Superior temporal gyrus (tissue), 1 donor: ENCODE data around the gene ARHGEF33.
"Not testable (repeated sequence)": the region's sequence is repeated elsewhere in the genome, so short reads cannot be mapped to it uniquely, and the experiment has no call there.

Experiments
- DNase-seq: peaks from one replicate; pipeline ENCODE4 v3.0.0-alpha.2; 2016; ENCODE audit errors: extremely low spot score

Gene ARHGEF33

DNA sequence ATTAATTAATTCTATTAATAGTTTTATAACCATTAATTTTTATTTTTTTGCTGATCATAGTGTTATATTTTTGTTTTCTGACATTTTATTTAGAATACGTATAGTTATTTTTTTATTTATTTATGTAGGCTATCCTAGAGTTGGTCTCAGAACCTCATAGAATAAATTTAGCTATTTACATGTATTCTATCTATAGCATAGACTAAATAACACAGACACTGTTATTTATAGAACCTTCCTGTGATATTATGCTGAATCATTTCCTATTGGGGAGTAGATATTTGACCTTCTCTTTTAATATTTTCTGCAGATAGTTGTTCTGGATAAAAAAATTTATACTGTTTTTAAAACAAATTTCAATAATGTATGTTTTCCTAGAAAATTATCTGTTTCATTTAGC lies 20.2 kb downstream of the ARHGEF33 start:
- DNase-seq, result no peak

DNA sequence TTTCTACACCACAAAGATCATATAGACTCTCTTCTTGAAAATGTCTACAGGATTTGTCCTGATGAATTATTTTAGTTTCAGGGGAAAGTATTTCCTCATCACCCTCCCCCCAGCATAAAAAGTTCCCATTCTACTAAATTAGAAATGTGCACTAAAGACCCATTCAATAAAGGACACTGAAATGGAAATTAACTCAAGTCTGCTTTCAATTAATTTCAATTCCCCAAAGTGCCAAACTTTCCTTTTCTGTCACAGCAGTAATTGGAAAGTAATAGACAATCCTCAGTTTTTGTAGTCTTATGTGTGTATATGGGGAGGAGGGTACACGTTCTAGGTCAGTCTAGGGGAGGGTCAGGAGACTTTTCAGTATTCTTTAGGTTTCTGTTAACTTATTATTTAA lies 21.5 kb downstream of the ARHGEF33 start:
- DNase-seq, result no peak

DNA sequence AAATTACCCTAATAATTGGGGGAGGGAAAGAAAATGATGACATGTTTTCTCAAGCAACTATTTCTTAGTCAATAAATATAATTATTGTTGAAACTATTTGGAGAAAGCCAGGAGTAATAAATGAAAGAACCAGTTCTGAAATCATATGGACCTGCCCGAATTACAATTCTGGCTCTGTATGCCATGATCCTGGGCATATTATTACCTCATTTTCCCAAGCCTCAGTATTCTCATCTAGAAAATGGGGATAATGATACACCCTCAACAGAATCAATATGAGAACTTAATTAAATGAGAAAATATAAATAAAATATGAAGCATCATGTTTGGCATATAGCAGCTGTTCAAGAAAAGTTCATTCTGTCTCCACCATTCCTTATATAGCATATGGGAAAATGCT lies 22.9 kb downstream of the ARHGEF33 start:
- DNase-seq, result no peak

DNA sequence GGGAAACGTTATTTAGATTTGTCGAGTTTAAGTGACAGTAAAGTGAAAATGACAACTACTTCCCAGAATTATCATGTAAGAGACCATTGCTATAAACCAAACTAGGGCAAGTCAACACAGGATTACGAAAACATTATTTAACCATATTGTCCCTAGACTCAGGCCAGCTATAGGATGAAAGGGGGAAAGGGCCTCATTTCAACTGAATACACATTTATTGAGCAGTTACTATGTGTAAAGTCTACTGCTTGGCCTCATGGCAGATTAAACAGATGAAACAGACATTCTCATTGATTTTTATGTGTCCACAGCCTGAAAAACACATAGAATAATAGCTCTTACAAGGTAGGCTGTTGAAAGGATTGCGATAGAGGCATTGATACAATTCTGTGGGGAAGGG lies 32.7 kb downstream of the ARHGEF33 start:
- no peak for DNase-seq

DNA sequence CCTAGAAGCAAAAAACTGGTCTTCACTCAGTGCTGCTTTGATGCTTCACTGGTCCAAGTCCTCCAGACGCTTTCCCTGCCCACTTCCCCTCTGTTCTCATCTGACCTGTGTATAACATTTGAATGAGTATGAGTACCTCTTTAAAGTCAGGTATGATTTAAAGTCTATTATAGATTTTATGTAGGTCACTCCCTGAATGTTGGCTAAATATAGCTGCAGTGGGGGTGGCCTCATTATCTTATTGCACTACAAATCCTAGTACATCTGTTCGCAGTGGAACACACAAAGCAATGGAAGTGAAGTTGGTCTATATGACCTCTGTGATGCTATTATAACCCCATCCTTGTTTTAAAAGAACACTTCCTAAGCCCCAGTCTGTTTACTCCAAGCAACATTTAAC lies 33.2 kb downstream of the ARHGEF33 start:
- DNase-seq, result no peak

DNA sequence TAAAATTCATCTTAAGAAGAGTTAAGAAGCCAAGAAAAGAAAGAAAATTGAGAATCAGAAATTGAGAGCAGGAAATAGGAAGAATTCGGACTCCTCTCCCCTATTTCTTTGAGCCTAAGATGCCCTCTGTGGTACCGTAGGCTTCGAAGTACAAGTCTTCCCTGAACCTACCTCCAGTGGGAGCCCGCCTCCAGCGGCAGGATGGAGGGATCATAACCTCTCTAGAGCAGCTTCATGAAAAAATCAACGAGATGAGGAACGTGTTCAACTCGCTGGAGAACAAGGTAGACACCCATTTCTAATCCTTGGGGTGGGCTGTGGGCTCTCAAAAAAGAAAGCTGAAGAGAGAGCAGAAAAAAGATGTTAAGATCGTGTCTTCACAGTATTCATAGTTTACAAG lies 36.3 kb downstream of the ARHGEF33 start:
- DNase-seq, result no peak

DNA sequence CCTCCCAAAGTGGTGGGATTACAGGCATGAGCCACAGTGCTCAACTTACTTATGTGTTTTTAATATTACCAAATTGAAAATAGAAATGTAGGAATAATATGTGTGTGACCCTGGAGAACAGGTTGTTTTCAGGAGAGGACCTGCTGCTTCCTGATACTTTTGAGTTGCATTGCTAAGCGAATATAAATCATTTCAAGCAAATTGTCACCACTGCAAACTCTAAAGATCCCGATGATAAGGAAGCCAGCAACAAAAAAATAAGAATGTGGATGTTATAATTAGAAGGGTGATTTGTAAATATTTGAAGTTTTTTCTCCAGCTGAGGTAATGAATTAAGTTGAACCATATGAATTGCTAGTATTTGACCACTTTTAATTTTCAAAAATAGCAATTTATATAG lies 40.9 kb downstream of the ARHGEF33 start:
- no peak for DNase-seq

DNA sequence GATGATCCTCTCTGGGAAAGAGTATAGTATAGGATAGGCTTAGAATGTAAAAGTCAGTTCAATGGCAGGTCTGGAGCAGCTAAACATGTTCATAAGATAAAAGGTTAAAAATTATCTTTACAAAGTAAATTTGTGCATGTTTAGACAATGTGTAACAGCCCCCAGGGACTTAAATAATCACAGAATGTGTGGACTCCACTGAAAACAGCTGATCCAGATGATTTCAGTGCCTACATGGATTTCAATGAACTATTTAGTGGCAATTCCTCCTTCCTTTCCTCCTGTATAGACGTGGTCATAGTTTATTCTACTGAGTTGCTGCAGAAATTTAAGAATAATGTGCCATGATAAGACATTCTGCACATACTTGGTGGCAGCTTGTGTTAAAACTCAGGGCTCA lies 42.9 kb downstream of the ARHGEF33 start:
- DNase-seq, result no peak

DNA sequence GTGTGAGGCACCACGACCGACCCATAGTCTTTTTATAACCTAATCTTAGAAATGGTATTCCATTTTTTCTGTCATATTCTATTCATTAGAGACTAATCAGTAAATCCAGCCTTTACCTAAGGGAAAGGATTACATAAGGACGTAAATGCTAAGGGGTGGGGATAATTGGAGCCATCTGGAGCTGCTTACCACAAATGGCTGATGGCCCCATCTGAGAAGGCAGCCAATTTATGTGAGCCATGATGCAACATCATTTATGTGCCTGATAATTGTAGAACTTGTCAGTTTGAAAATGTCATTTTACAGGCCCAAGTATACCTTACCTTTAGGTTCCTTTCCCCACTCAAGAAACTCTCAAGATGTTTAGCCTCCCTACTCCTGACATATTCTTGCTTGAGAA lies 44.0 kb downstream of the ARHGEF33 start:
- DNase-seq, result no peak

DNA sequence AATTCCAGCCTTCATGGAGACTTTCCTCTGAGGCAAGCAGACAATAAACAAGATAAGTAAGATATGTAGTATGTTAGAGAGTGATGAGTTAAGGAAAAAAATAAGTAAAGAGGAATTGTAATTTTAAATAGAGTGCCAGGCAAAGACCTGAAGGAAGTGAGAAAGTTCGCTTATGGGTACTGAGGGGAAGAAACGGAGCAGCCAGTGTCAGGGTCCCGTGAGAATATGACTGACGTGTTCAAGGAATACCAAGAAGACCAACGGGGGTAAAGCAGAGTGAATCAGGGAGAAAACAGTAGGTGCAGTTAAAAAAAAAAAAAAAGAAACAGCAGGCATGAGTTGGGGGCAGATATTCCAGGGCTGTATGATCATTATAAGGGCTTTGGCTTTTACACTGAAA lies 45.1 kb downstream of the ARHGEF33 start:
- DNase-seq, result no peak

DNA sequence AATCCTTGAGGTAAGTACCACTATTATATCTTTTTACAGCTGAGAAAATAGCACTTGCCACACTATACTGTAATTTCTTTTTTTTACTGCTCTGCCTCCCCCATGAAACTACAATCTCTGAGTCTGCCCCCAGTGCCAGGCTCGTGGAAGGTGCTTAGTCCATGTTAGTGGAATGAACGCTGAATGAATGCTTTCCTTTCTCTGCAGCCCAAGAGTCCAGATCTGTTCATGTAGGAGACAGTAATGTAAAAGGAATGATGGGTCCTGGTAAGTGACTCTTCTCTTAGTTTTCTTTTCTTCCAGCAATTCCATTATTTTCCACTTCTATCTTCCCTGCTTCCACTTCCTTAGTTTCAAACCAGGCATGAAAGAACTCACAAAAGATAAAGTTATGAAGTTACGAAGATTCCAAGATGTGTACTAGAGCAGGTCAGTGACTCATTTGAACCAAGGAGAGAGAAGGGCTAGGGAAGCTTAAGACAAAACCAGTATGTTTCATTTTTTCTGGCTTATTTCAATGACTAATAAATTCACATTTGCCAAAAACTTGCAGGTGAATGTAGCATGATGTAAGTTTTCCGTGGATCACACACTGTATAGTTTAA lies 46.0 kb downstream of the ARHGEF33 start:
- DNase-seq, result no peak

DNA sequence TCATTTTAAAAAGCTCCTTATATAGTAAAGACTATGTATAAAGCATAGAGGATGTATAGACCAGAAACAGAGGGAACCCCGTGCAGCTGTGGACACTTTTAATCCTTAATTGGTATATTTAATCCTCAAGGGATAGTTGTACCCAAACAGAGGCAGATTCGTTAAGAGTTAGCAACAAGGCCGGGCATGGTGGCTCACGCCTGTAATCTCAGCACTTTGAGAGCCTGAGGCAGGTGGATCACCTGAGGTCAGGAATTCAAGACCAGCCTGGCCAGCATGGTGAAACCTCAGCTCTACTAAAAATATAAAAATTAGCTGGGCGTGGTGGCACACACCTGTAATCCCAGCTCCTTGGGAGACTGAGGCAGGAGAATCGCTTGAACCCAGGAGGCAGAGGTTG lies 46.8 kb downstream of the ARHGEF33 start:
- DNase-seq, result not testable (repeated sequence)

DNA sequence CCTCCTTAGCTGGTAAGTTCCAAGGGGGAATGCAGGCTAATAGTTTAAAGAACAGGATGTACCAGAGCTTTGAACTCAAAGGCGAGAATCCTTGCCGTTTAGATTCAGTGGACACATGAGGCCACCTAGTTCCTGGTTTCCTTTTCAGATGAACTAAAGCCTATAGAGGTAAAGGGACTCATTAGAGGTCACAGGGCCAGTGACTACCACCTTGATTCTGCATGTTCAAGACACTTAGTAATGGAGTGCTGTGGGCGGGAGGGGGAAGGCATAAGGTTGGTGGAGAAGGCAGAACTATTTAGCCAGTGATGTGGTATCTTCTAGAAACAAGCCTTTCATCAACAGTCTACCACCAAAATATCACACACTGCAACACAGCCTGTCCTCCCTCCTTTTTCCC lies 47.9 kb downstream of the ARHGEF33 start:
- no peak for DNase-seq

DNA sequence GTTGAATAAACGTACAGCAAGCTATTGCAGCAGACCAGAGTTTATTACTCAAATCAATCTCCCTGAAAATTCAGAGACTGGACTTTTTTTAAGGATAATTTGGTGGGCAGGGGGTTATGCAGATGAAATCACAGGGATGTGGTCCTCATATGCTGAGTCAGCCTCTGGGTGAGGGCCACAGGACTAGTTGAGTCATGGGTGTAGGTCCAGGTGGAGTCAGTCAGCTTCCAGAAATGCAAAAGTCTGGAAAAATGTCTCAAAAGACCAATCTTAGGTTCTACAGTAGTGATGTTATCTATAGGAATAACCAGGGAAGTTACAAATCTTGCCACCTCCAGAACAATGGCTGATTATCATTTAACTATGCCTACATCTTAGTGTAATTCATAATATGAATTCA lies 51.1 kb downstream of the ARHGEF33 start:
- no peak for DNase-seq

DNA sequence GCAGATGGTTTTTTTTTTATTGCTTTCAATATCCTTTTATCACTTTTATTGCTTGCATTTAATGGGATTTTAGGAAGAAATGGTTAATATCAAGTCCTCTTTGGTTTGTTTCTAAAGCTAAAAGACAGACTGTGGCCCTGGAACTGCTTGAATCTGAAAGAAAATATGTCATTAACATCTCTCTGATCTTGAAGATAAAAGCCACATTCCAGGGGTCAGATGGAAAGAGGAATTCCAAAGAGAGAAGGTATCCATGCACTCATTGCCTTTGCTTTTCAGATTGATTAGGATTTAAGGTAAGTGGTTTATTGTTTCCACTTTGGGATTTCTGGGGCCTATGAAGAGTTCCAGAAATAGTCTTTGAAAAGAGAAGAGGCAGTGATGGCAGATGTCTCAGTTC lies 54.1 kb downstream of the ARHGEF33 start:
- DNase-seq, result no peak

DNA sequence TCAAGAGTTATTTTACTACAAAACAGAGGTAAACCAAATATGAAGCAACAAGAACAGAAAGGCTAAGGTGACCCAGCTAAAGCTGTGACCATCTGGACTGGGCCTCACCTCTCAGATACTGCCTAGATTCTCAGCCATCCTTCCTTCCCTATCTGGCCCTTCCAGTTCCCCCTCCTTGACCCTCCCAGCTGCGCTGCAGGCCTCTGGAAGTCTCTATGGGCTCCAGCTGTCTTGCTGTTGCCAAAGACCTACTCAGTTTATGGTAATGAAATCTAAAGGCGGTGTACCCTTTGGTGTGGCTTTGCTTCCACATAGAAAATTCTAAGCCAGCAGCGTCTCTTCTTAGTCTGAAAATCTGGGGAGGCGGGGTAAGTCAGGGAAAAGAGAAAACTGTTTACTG lies 55.7 kb downstream of the ARHGEF33 start:
- no peak for DNase-seq

DNA sequence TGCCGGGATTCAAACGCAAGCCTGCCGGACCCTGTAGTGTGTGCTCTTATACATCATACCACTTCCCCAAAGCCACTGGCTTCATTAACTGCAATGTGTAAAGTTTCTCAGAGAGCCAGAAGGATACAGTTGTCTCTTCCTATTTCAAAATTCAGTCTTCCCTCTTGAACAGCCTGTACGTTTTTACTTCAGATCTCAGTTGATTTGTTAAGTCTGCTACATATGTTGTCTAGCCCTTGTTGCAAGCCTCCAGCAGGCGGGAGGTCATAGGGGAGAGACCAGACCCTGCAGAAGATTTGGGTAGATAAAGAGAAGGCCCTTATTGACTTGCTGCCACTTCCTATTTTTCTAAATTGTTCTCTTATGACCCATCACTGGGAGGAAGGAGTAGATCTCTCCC lies 56.2 kb downstream of the ARHGEF33 start:
- DNase-seq, result no peak

DNA sequence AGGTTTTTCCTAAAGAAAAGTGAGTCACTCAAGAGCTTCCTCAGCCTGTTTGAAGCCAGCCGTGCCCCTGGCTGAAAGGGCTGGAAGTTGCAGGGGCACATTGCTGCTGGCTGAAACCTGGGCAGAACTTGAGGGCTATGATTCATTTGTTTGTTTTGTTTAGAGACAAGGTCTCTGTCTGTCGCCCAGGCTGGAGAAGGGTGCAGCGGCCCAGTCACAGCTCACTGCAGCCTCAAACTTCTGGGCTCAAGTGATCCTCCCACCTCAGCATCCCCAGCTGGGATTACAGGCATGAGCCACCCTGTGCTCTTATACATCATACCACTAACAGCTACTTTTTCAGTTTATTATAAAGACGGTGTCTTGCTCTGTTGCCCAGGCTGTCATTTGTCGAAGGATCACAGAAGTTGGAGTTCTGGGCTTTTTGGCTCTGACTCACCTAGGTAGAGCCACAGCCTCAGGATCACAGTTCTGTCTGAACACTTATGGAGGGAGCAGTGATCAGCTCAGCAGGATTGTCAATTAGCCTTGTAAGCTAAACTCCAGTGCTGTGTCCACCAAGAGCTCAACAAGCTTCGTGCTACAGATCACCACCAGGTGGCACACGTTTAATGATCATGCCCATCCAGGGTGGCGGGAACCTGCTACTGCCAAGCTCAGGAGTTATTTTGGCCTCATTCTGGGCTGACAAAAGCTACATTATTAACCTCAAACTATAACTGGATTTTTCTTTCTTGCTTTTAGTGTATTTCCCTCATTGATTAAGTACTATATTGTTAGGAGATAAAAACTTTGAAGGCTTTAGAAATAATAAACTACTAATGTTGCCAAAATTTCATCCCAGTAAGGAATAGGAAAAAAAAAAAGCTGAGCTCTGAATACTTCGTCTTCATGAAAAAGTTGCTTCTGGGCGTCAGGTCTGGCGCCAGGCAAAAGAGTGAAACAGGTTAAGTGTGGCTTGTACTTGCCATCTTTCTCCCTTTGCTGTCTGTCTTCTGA lies 57.9 kb downstream of the ARHGEF33 start:
- DNase-seq, result peak; percentile 87

DNA sequence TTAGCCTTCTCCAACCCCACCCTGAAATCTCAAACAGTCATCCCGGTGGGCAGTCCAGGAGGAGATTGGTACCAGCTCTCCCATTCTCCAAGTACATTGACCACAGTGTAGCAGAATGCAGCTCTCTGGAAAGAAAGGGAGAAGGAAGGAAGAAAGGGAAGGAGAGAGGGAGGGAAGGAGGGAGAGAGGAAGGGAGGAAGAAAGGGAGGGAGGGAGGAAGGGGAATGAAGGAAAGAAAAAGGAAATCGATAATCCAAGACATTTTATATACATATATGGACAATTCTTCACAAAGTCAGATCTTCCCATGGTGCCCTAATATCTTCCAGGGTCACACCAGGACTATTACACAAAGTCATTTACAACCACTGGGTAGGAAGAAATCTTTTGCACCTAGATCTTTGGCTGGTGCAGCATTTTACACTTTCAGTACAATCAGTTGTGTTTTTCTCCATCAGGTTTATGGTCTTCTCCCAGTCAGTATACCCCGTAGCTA lies 58.8 kb downstream of the ARHGEF33 start:
- no peak for DNase-seq

DNA sequence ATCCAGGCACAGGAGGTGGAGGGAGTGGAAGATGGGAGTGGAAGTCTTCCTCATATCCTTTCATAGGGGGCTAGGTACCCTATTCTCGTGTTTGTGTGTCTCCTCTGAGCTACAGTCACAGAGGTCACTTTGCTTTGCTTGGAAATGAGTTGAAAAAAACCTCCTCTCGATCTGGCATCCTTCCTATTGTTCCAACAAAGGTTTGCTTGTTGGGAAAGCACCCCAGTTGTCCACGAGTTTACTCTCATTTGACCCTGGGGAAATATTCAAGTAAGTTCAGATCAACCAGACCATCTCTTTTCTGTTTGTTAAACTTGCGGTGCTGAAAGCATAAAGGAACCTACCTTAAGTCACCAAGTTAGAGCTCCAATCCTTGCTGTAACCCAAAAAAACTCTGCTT lies 59.3 kb downstream of the ARHGEF33 start:
- no peak for DNase-seq

DNA sequence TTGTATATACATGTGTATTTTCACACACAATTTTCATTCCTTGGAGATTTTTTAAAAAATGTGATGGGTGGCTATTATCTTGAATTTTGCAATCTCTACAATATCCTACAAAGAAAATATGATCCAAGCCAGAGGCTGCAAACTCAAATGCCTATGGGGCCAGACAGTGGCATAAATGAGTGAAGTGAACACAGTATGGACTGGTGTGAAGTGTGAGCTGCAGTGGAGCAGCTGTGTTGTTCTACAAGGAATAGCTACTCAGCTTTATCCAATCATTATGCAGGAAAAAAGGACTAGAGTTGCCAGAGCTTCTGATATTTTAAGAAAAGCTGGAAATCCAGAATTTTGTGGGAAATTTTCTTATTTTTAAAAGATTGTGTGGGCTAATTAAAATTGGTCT lies 62.1 kb downstream of the ARHGEF33 start:
- DNase-seq, result no peak

DNA sequence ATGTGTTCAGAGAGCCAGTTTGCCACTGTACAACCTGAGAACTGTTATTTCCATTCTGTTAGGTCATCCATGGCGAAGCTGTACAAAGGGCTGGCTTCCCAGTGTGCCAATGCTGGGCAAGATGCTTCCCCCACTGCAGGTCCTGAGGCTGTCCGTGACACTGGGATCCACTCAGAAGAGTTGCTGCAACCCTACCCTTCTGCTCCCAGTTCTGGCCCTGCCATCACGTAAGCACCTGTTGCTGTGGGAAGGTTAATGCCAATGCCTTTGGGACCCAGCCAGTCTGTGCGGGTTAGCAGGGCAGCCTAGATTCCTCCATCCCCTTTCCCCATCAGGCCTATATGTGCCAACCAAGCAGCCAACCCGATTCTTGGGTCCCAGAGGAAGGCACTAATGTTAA lies 68.3 kb downstream of the ARHGEF33 start:
- DNase-seq, result no peak

DNA sequence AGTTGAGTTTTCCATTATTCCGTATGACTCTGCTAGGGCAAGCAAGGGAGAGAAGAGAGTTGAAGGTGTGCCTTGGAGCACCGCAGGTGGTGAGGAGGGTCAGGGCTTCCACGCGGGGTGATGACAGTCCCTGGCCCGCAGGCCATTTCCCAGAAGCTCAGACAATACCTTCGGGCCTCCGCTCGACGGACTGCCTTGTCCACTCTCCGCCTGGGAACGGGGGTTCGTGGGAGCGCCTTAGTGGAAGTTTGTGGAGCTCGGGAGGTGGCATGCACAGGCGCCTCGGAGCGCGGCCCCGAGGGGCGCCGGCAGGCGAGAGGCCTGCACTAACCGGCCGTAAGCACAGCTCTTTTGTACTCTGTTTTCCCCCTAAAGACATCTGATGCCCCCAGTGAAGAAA lies 69.8 kb downstream of the ARHGEF33 start:
- no peak for DNase-seq
